PC-9 (cell line): Measurements from ENCODE around the gene CFAP410. TPM values are rescaled to one million over a fixed set of nuclear protein-coding genes. Genes with fewer than 3 reads are reported as not detected.

Experiments
- BruUV-seq: library from RNA; stranded (reverse); fragments of 400-500 nt; replicated peaks from 2 replicates; lab custom pipeline; 2021; lab: Mats Ljungman, UMichigan
- CTCF ChIA-PET: fragments of 300-600 bp; sonication (Branson Sonifier 250); formaldehyde crosslinking; loops from one replicate; lab custom pipeline; 2022; ENCODE audit warnings: antibody characterized with exemption; lab: Charles Lee
- POLR2A ChIA-PET: fragments of 300-600 bp; sonication (Branson Sonifier 250); formaldehyde crosslinking; loops from one replicate; lab custom pipeline; 2022; ENCODE audit warnings: antibody characterized with exemption; ENCODE audit not compliant: unreplicated experiment; lab: Charles Lee
- DNase-seq, 2 experiments: peaks; one replicate each; pipeline versions ENCODE4 v3.0.0 to v3.0.0-alpha.2; 2015 to 2022; ENCODE audit warnings: mixed read lengths in 1 of 2
- H2AFZ ChIP-seq: fragments of 200-600 bp; sonication (generic); 2 replicates; pipeline ENCODE4 v1.8.1; 2017; ENCODE audit warnings: antibody characterized with exemption
- H3F3A ChIP-seq: fragments of 200-600 bp; sonication (generic); 2 replicates; pipeline ENCODE4 v1.8.1; 2017; ENCODE audit warnings: antibody characterized with exemption, mild to moderate bottlenecking, low read depth; ENCODE audit not compliant: insufficient read depth
- H3K27ac ChIP-seq: fragments of 200-600 bp; sonication (generic); 2 replicates; pipeline ENCODE4 v1.6.1; 2016; ENCODE audit warnings: mixed run types
- H3K27me3 ChIP-seq: fragments of 200-600 bp; sonication (generic); 2 replicates; pipeline ENCODE4 v1.6.1; 2016; ENCODE audit warnings: low read depth, mixed run types; ENCODE audit not compliant: insufficient read depth
- H3K36me3 ChIP-seq: fragments of 200-600 bp; sonication (generic); 2 replicates; pipeline ENCODE4 v1.6.1; 2016; ENCODE audit warnings: low read depth, mixed run types
- H3K4me1 ChIP-seq: fragments of 200-600 bp; sonication (generic); replicated peaks from 2 replicates; pipeline ENCODE4 v1.6.1; 2016; ENCODE audit warnings: mixed run types; ENCODE audit not compliant: insufficient read depth
- H3K4me2 ChIP-seq: fragments of 200-600 bp; sonication (generic); 2 replicates; pipeline ENCODE4 v1.6.1; 2017; ENCODE audit warnings: mixed run types
- H3K4me3 ChIP-seq: fragments of 200-600 bp; sonication (generic); 2 replicates; pipeline ENCODE4 v1.6.1; 2016; ENCODE audit warnings: mixed run types
- H3K79me2 ChIP-seq: fragments of 200-600 bp; sonication (generic); 2 replicates; pipeline ENCODE4 v1.6.1; 2017; ENCODE audit warnings: low read depth, mixed run types
- H3K9me2 ChIP-seq: fragments of 200-600 bp; sonication (generic); 2 replicates; pipeline ENCODE4 v1.8.1; 2017; ENCODE audit warnings: mild to moderate bottlenecking; ENCODE audit not compliant: insufficient read depth
- H3K9me3 ChIP-seq: fragments of 200-600 bp; sonication (generic); 2 replicates; pipeline ENCODE4 v1.8.1; 2016; ENCODE audit warnings: low read depth; ENCODE audit not compliant: insufficient read depth
- H4K20me1 ChIP-seq: fragments of 200-600 bp; sonication (generic); 2 replicates; pipeline ENCODE4 v1.8.1; 2017; ENCODE audit not compliant: insufficient read depth
- EZH2 ChIP-seq: fragments of 200-600 bp; sonication (generic); IDR thresholded peaks from 2 replicates; pipeline ENCODE4 v1.8.0; 2017; ENCODE audit warnings: antibody characterized with exemption, low read depth
- intact Hi-C: fragments of 100-400 bp; cut with micrococcal nuclease; formaldehyde crosslinking; loops from one replicate; pipeline ENCODE4 v1.10.0; 2022; ENCODE audit not compliant: unreplicated experiment
- total RNA-seq: library from RNA; stranded (reverse); gene quantifications from 2 replicates; pipeline ENCODE4 v1.2.3, GENCODE V29; 2021
- TF ChIP-seq, protein P1 (sequence below): fragments of 200-600 bp; sonication (generic); conservative IDR thresholded peaks from 2 replicates; pipeline ENCODE4 v1.6.1; 2017; ENCODE audit warnings: mixed run types, antibody characterized with exemption, mild to moderate bottlenecking, moderate library complexity

The CFAP410 gene
- total RNA-seq, 1 experiment from 2014 or later = 12.5 TPM

DNA sequence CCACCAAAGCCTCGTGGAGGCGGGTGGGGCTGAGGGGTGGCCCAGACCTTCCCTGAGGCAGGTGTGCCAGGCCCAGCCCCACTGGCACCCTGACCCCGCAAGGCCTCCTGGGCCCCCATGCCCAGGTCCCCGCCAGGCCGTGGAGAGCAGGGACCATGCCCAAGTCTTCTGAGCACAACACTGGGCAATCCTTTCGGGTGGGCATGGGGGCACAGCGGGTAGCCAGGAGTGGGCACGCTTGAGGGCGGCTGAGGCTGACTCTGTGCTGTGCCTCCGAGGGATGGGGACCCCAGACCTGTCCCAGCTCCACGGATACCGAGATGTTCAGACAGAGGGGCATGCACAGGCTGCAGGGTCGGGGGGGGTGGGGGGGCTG is 12.9 kb downstream of the CFAP410 start:
- CTCF ChIA-PET = no interaction called here
- no peak overlapping the region for H2AFZ ChIP-seq
- peaks cover 2% of the 10 kb centered on the region; the same call in 1 of the 2 replicates for H3F3A ChIP-seq
- no peak overlapping the region for H3K4me3 ChIP-seq
- POLR2A ChIA-PET = no interaction called here
- H4K20me1 ChIP-seq = no peaks in the 10 kb centered on the region
- no peaks in the 10 kb centered on the region for H3K36me3 ChIP-seq
- no peak overlapping the region for H3K27ac ChIP-seq
- H3K4me2 ChIP-seq = no peak overlapping the region
- no peaks in the 10 kb centered on the region for H3K4me1 ChIP-seq
- TF ChIP-seq, protein P1, sequence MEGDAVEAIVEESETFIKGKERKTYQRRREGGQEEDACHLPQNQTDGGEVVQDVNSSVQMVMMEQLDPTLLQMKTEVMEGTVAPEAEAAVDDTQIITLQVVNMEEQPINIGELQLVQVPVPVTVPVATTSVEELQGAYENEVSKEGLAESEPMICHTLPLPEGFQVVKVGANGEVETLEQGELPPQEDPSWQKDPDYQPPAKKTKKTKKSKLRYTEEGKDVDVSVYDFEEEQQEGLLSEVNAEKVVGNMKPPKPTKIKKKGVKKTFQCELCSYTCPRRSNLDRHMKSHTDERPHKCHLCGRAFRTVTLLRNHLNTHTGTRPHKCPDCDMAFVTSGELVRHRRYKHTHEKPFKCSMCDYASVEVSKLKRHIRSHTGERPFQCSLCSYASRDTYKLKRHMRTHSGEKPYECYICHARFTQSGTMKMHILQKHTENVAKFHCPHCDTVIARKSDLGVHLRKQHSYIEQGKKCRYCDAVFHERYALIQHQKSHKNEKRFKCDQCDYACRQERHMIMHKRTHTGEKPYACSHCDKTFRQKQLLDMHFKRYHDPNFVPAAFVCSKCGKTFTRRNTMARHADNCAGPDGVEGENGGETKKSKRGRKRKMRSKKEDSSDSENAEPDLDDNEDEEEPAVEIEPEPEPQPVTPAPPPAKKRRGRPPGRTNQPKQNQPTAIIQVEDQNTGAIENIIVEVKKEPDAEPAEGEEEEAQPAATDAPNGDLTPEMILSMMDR = no peak
- TF ChIP-seq EZH2 = no peak
- no peaks in the 10 kb centered on the region for H3K9me3 ChIP-seq
- H3K9me2 ChIP-seq = no peaks in the 10 kb centered on the region
- intact Hi-C loops = no loop called here
- no peak for DNase-seq
- no peaks in the 10 kb centered on the region for H3K27me3 ChIP-seq
- no TSS peak for BruUV-seq
- H3K79me2 ChIP-seq = no peaks in the 10 kb centered on the region

DNA sequence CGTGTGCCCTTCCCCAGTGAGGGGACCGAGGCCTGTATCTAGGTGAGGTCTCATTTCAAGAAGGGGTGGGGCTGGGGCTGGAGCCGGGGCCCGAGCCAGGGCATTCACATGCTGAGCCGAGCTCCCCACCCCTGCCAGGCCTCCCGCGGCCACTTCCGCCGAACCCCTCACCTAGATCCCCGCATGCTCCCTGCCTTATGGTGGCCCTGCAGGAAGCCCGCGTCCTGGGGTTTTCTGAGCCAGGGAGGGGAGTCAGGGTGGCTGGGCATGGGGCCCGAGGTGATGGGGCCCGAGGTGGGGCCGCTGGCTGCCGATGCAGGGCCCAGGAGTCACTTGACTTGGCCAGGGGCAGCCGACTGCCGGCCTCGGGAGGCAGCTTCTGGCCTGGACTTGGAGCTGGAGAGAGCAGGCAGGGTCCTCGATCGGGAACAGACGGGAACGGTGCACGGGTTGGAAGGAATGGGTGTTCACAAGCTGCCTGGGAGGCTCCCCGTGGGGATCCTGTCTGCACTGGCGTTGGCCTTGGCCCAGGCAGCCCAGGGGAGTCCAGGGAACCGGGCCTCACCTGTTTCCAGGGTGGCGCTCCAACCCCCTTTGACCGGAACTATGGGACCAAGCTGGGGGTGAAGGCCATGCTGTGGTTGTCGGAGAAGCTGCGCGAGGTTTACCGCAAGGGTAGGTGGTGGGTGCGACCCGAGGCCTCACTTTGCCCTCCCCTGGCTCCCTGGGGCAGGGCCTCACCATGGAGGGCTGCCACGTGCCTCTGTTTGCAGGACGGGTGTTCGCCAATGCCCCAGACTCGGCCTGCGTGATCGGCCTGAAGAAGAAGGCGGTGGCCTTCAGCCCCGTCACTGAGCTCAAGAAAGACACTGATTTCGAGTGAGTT is 13.6 kb downstream of the CFAP410 start:
- Histone ChIP-seq H3K4me3 (no peak overlapping the region), H3K4me1 (no peaks in the 10 kb centered on the region), H3K27me3 (no peaks in the 10 kb centered on the region), H3K79me2 (no peaks in the 10 kb centered on the region), H3K4me2 (no peak overlapping the region), H3F3A (peaks cover 2% of the 10 kb centered on the region; the same call in 1 of the 2 replicates), H3K9me2 (no peaks in the 10 kb centered on the region), H3K9me3 (no peaks in the 10 kb centered on the region), H3K27ac (no peak overlapping the region), H2AFZ (no peak overlapping the region), H3K36me3 (no peaks in the 10 kb centered on the region), H4K20me1 (no peaks in the 10 kb centered on the region)
- intact Hi-C loops = no loop called here
- DNase-seq = no peak
- CTCF ChIA-PET = no interaction called here
- BruUV-seq = no TSS peak
- TF ChIP-seq EZH2 = no peak
- TF ChIP-seq, protein P1 = no peak
- POLR2A ChIA-PET = no interaction called here

DNA sequence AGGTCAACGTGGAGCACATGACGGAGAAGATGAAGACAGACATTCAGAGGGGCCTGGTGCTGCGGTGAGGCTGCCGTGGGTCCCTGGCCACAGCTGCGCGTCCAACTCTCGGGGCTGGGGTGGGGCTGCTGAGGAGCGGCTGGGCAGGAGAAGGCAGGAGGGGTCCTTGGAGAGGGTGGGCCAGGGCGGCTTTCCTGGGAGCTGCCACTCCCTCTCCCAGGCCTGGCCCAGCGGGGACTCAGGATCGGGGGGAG is 14.4 kb downstream of the CFAP410 start:
- Histone ChIP-seq H3K9me2 (no peaks in the 10 kb centered on the region), H4K20me1 (no peaks in the 10 kb centered on the region), H3K4me2 (no peak overlapping the region), H3K4me3 (no peak overlapping the region), H3K79me2 (no peaks in the 10 kb centered on the region), H2AFZ (no peak overlapping the region), H3K27ac (no peak overlapping the region), H3F3A (peaks cover 2% of the 10 kb centered on the region; the same call in 1 of the 2 replicates), H3K9me3 (no peaks in the 10 kb centered on the region), H3K4me1 (no peaks in the 10 kb centered on the region), H3K27me3 (no peaks in the 10 kb centered on the region), H3K36me3 (no peaks in the 10 kb centered on the region)
- no peak for DNase-seq
- no TSS peak for BruUV-seq
- ChIA-PET POLR2A (no interaction called here), CTCF (no interaction called here)
- intact Hi-C loops = no loop called here
- TF ChIP-seq, protein P1 = no peak
- TF ChIP-seq EZH2 = no peak
